Hematopoietic multipotent progenitor cell treated with erythropoietin and hydrocortisone succinate and interleukin-3 and kit ligand, for 17 days (in vitro differentiated cells): ENCODE data around the gene KLHL41.
"Not testable (repeated sequence)": the region's sequence is repeated elsewhere in the genome, so short reads cannot be mapped to it uniquely, and the experiment has no call there.

Experiments
- DNase-seq: peaks from one replicate; pipeline ENCODE4 v3.0.0-alpha.2; 2015; ENCODE audit warnings: low spot score

KLHL41 gene

GRCh38 chr2:169573160-169573973 lies 63.9 kb downstream of the KLHL41 start, which contains the start of gene FASTKD1:
TSS of gene FASTKD1 (minus strand) at chr2:169573865. CDS start at chr2:169572029, 1,836 bp downstream.
- DNase-seq, result peak; percentile 86

DNA sequence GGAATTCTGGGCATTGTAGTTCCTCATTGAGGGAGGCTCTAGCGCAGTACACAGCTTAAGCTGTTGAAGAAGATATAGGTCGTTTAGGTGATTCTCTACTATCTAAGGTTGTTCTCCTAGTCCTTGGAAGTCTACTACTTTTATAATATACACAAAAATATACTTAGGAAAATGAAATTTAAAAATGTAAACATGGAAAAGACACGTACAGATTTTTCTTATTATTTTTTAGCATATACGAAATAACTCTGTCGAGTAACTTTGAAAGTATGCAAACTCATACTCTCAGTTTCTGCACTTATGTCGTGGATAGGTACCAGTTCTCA lies 64.4 kb downstream of the KLHL41 start:
- DNase-seq, result no peak

- DNase-seq, result not testable (repeated sequence)
Measured at GRCh38 chr2:169574539-169574938, 65.0 kb downstream of the KLHL41 start.

DNA sequence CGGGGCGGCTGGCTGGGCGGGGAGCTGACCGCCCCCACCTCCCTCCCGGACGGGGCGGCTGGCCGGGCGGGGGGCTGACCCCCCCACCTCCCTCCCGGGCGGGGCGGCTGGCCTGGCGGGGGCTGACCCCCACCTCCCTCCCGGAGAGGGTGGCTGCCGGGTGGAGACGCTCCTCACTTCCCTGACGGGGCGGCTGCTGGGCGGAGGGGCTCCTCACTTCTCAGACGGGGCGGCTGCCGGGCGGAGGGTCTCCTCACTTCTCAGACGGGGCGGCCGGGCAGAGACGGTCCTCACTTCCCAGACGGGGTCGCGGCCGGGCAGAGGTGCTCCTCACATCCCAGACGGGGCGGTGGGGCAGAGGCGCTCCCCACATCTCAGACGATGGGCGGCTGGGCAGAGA lies 65.8 kb downstream of the KLHL41 start:
- DNase-seq, result not testable (repeated sequence)
